Colon (tissue), 2 donors: Measurements from ENCODE around the gene HNRNPUL2.
"Not testable (repeated sequence)": the region's sequence is repeated elsewhere in the genome, so short reads cannot be mapped to it uniquely, and the experiment has no call there.

Experiments
- FAIRE-seq: peaks from 2 replicates; lab custom pipeline; 2012; peaks lifted over from hg19 to GRCh38; lab: Jason Lieb, UNC
- donor health status: control.
- donor health status: control.

The HNRNPUL2 gene

DNA sequence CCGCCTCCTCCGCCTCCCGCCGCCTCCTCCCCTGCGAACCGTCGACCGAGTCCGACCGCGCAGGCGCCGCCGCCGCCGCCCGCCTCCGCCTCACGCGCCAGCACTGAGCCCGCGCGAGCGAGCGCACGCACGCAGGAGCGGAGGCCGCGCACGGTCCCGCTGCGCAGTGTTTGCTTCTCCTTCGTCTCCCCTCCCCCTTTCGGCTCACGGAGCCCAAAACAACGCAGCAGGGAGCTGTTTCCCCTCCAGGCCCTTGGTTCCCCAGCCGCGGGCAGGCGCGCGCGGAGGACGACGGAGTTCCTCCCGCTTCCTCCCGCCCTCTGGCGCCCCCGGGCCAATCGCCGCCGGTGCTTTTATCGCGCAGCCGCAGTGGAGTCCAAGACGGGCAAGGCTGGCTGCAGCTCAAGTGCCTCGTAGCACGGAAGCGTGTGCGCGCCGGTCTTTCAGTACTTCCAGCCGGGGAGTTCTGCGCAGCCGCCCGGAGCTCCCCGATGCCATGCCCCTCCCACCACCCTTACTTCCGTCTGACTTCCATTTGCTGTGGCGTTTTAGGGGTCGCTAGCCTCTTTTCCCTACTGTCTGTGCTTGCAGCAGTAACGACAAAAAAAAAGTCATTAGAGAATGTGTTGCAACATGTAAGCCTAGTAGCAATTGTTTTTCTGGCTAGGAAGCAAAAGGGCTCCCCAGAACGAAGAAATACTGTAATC lies at the start of gene HNRNPUL2:
TSS of gene HNRNPUL2 (minus strand) at position 293 of the 707 bp plus-strand sequence. CDS start 301 bp downstream, outside the sequence.
- FAIRE-seq: no peak

DNA sequence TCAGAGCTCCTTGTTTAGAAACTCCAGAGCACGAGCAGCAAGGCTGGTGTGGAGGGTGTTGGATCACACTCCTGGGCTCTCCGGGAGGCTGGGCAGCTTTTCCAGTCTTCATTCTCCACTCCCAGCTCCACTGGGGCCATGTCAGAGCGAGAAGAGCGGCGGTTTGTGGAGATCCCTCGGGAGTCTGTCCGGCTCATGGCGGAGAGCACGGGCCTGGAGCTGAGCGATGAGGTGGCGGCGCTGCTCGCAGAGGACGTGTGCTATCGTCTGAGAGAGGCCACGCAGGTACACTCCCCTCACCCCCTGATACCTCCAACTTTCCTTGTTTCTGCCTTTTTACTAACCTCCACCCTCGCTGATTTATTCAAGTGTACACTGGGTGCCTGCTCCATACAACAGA lies 48.4 kb upstream of the HNRNPUL2 start:
- FAIRE-seq: no peak

- no peak for FAIRE-seq
Measured at GRCh38 chr11:62774407-62774806, 47.1 kb upstream of the HNRNPUL2 start.

DNA sequence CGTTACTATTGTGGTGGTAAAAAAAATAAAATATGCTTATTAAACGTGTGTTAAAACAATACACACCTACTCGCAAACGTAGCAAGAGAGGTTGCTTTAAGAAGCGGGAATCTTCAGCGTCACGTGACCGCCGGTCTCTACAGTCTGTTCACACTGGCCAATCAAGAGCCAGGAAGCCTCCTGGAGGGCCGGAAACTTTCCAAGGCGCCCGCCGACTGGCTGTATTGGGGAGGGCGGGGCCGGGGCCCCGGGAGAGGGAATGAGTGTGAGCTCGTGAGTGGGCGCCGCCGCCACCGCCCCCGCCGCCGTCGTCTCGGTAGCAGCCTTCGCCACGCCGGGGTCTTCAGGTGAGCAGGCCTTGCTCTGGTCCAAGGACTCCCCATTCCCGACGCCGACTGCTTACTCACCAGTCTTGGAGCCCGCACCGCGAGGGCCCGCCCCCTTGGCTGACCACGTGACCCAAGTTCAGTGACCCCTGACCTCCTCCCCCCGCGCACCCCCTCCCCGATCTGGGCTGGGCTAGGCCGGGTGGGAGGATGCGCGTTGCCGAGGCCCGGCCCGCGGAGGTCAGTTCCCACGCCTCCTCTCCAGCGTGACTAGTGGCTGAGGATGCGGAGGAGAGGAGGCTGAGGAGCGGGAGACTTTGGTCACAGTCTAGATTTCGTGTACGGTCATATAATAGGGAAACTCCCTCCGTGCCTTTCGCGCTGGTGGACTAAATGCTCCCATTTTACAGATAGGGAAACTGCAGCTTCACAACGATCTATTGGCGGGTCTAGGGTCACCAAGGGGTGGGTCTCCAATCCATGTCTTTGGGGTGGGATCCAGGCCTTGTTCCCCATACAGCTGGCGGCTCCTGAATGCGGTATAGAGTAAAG lies 44.1 kb upstream of the HNRNPUL2 start, which contains the start of gene TAF6L:
TSS of gene TAF6L (plus strand) at position 253 of the 878 bp plus-strand sequence. CDS start 4,388 bp downstream, outside the sequence.
- no peak for FAIRE-seq

GRCh38 chr11:62770778-62771143 lies 43.5 kb upstream of the HNRNPUL2 start:
- FAIRE-seq: no peak

GRCh38 chr11:62760867-62761227 lies 33.6 kb upstream of the HNRNPUL2 start:
- not testable (repeated sequence) for FAIRE-seq

DNA sequence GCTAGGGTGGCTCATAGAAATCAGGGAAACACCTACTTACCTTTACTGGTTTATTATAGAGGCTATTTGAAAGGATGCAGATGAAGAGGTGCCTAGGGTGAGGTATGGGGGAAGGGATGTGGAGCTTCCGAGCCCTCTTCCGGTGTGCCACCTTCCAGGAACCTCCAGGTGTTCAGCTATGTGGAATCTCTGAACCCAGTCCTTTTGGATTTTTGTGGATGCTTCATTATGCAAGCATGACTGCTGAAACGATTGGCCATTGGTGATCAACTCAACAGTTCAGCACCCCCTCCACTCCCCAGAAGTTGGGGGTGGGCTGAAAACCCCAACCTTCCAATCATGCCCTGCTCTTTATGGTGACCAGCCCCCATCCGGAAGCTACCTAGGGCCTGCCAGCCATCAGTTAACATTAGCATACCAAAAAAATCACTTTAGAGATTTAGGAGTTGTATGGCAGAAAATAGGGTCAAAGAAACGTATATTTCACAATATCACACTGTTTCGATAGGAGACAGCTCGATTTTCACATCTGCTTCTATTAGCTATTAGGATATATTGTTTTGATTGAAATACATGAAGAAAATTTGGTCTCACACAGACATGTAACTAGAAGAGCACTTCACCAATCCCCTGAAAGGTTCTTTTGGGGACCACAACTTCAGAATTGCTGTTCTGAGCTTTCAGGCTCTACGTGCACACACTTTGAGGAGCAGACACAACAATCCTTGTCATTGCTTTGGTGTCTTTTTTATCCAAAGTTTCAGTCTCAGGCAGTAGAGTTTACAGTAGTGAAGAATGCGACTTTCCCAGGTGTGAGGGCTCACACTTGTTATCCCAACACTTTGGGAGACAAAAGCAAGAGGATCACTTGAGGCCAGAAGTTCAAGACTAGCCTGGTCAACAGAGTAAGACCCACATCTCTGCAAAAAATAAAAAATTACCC lies 30.9 kb upstream of the HNRNPUL2 start:
- FAIRE-seq: no peak

DNA sequence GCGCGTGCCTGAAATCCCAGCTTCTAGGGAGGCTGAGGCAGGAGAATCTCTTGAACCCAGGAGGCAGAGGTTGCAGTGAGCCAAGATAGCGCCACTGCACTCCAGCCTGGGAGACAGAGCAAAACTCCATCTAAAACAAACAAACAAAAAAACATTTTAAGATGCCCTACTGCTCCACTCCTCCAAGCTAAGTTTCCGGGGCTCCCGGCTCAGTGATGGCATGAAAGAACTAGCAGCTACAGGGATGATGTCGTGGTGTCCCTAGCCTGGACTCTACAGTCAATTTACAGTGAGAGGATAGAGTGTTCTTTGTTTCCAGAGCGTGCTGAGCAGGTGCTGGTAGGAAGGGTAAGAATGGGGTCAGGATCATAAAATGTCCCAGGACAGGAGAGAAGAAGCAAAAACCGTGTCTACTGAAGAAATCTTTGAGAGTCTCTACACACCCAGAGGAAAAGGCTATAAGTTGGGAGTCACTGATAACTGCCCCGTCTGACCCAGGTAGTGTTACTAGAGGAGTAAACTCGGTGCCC lies 27.9 kb upstream of the HNRNPUL2 start:
- FAIRE-seq: no peak

GRCh38 chr11:62753736-62754603 lies 26.7 kb upstream of the HNRNPUL2 start, which contains the start of gene ZBTB3:
ZBTB3 (minus strand) TSS chr11:62754160; CDS start chr11:62753664, 496 bp downstream.
- no peak for FAIRE-seq

DNA sequence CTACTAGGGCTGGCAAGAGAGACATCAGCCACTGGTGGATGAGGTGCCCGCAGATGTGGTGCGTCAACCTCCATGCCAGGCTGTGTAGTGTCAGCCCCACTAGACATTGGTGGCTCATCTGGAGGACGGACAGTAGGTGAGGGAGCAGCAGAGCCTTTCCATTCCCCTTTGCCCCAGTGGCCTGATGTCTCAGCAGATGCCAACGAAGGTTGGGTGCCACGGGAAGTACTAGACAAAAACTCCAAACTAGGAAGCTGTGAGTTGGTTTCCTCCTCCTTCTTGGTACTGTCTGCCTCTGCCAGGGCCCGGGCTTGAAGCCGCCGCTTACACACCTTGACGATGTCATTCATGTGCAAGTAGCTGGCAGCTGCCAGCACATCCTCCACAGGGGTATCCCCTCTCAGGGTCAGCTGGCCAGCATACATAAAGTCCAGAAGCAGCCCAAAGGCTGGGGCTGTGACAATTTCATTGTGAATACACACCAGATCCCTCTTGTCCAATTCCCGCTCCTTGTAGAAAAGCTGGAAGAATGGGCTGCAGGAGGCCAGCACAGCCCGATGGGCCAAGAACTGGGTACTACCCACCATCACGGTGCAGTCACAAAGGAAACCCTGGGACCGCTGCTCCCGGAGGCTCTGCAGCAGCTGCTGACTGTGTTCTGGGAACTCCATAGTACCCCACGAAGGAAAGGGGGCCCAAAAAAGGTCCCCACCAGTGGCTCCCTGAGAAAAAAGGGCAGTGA lies 25.9 kb upstream of the HNRNPUL2 start:
- FAIRE-seq: no peak

DNA sequence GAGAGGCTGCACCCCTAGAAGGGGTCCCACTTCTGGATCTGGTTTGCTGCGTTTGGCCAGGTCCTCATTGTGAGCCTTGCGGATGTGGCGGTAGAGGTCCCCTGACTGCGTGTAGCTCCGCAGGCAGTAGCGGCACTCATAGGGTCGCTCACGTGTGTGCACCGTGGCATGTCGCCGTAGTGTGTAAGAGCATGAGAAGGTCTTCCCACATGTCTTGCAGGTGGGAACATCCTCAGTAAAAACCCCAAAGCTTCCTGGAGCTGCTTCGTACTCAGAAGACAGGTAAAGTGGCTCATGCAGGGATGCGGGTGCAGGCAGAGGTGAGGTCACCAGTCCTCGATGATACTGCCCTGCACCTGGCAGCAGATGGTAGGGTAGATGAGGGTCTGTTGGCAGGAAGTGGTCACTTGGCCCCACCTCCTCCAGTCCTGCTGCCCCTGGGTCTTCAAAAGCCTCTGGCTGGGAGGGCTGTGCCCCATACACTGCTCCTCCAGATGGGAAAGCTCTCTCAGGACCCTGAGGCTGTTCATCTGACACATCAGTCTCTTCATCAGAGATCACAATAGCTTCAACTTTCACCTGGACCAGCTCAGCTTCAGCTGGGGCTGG lies 25.0 kb upstream of the HNRNPUL2 start:
- FAIRE-seq: no peak

DNA sequence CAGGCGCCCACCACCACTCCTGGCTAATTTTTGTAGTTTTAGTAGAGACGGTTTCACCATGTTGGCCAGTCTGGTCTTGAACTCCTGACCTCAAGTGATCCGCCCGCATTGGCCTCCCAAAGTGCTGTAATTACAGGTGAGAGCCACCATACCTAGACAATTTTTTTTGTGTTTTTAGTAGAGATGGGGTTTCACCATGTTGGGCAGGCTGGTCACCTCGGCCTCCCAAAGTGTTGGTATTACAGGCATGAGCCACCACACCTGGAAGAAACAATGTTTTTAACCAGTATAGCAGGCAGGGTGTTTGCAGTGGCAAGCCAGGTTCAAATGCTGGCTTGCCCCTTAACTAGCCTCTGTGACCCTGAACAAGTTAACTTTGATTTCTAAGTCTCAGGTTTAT lies 22.7 kb upstream of the HNRNPUL2 start:
- not testable (repeated sequence) for FAIRE-seq

DNA sequence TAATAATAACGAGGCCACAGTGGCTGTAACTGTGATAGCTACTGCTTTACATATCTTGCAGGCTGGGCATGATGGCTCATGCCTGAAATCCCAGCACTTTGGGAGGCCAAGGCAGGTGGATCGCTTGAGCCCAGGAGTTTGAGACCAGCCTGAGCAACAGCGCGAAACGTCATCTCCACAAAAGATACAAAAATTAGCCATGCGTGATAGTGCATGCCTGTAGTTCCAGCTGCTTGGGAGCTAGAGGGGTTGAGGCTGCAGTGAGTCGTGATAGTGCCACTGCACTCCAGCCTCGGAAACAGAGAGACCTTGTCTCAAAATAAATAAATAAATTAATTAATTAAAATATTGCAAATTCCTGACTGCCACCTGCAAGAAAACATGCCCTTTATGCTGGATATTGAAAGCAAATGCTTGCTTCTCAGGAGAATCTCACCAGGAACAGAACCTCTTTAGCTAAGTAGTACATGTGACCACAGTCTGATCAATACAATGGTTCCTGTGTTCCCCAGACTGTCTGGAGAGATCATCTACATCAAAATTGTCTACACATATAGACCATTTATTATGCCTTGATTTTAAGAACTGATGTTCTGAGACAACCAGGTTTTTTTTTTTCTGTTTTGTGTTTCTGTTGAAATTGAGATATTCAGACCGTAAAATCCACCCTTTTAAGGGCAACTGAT lies 20.4 kb upstream of the HNRNPUL2 start:
- no peak for FAIRE-seq

- FAIRE-seq: no peak
Measured at GRCh38 chr11:62737196-62737595, 9.9 kb upstream of the HNRNPUL2 start.

GRCh38 chr11:62732830-62733229 lies 5.6 kb upstream of the HNRNPUL2 start:
- no peak for FAIRE-seq

GRCh38 chr11:62730076-62730475 lies 2.8 kb upstream of the HNRNPUL2 start:
- not testable (repeated sequence) for FAIRE-seq

GRCh38 chr11:62728171-62728988 lies 1.1 kb upstream of the HNRNPUL2 start, which contains the start of gene TTC9C:
TTC9C (plus strand) TSS chr11:62728486; CDS start chr11:62728849, 363 bp downstream.
- no peak for FAIRE-seq

DNA sequence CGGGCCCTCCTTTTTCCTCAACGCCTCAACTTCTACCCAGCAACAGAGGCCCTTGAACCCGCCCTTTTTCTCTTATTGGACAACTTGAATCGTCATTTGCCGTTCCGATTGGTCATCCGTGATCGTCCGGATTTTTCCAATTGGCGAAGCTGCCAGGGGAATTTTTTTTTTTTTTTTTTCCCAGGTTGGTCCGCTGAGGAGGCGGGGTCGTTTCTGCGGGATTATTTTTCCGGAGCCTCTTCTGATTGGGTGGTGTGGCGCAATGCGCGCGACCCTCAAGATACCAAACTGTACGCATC lies 564 bp upstream of the HNRNPUL2 start:
- no peak for FAIRE-seq

DNA sequence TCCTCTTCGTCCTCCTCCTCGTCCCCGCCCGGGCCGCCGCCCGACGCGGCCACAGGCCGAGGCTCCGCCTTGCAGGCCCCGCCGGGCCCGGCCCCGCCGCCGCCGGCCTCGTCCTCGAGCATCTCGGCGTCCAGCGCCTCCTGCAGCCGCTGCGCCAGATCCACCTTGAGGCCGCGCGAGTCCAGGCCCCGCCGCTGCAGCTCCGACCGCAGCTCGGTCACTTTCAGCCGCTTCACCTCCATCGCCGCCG lies 417 bp downstream of the HNRNPUL2 start:
- no peak for FAIRE-seq
